ENCODE measurements around the gene SRCIN1. TPM values are rescaled to one million over a fixed set of nuclear protein-coding genes. Genes with fewer than 3 reads are reported as not detected.

SRCIN1 gene
- total RNA-seq, 1 experiment from 2014 or later, result 6.9 TPM

DNA sequence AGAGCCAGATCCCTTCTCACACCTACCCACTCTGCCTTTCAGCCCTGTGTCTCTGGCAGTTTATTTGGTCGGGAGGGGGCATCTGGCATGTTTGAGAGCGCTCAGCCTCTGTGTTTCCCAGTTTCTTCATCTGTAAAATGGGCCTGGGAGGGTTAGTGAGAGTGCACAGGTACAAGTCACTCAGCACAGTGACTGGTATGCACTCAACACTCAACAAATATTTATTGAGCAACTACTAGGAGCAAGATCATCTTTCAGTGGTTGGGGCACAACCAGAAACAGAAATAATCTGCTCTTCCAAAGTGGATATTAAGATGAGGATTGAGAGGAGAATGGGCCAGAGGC lies 13.7 kb upstream of the SRCIN1 start:
- H3K79me2 ChIP-seq (ENCODE audit: insufficient read depth, low read length), result no peaks in the 10 kb centered on the region
- no peak overlapping the region for H2AFZ ChIP-seq (ENCODE audit: low read length)
- Mint-ChIP-seq H3K27ac (no peak overlapping the region; a peak in 1 of 7 replicates), H3K4me3 (no peak overlapping the region), H3K27me3 (ENCODE audit: low read depth) (peaks cover 13% of the 10 kb centered on the region), H3K9me3 (no peaks in the 10 kb centered on the region), H3K36me3 (ENCODE audit: insufficient read depth in 1 of 3, low read depth in 3 of 3) (no peaks in the 10 kb centered on the region; a peak in 1 of 7 replicates), H3K4me1 (peaks cover 27 to 30% of the 10 kb centered on the region in 2 experiments)
- H4K20me1 ChIP-seq (ENCODE audit: control insufficient read depth, insufficient read depth, insufficient read length), result no peaks in the 10 kb centered on the region
- H4K5ac ChIP-seq (ENCODE audit: insufficient read length, low read depth, low read length), result no peak overlapping the region
- no peak overlapping the region for H4K8ac ChIP-seq (replicated peaks; ENCODE audit: insufficient read length, low read depth, low read length)
- H3K18ac ChIP-seq (ENCODE audit: insufficient read length, low read depth, low read length), result no peak overlapping the region
- no peak overlapping the region for H2BK120ac ChIP-seq (ENCODE audit: low read depth, low read length, poor library complexity, severe bottlenecking)
- no peak overlapping the region for H3K56ac ChIP-seq (ENCODE audit: insufficient read length, low read depth, low read length)
- no peak overlapping the region for H3K9ac ChIP-seq (ENCODE audit: extremely low read depth, insufficient read length, low read length)
- H3K14ac ChIP-seq (ENCODE audit: insufficient read depth, low read length), result no peak overlapping the region
- H3K4me2 ChIP-seq (ENCODE audit: insufficient read depth, insufficient read length, low read length), result no peak overlapping the region
- no peaks in the 10 kb centered on the region for H3K9me3 ChIP-seq (ENCODE audit: control insufficient read depth, low read depth, low read length)
- no peaks in the 10 kb centered on the region for H3K4me1 ChIP-seq (ENCODE audit: insufficient read depth, low read length)
- H3K4ac ChIP-seq (ENCODE audit: low read depth, low read length), result no peak overlapping the region
- no peaks in the 10 kb centered on the region for H3K79me1 ChIP-seq (ENCODE audit: insufficient read depth, low read depth, low read length, poor library complexity, severe bottlenecking)
- no peak overlapping the region for H2AK5ac ChIP-seq (ENCODE audit: insufficient read length, low read length)
- no peak overlapping the region for H3K23ac ChIP-seq (ENCODE audit: insufficient read length, low read depth, low read length)
- no peaks in the 10 kb centered on the region for H3K27me3 ChIP-seq (ENCODE audit: insufficient read depth, low read length)
- H2BK5ac ChIP-seq (ENCODE audit: insufficient read length, low read length), result no peak overlapping the region
- no peak overlapping the region for H2BK15ac ChIP-seq (ENCODE audit: low read depth, low read length)
- WGBS (ENCODE audit: extremely low coverage, insufficient read length, low lambda C conversion rate), result no CpG with 5 or more reads among the region's 2 CpGs
- peak; percentile 24 for DNase-seq
- H3T11ph ChIP-seq (ENCODE audit: low read length), result no peak overlapping the region
- TF ChIP-seq CTCF (conservative IDR thresholded peaks at IDR 0.05), result no peak
- H3K27ac ChIP-seq (ENCODE audit: insufficient read length, low read depth, low read length), result no peak overlapping the region
- H3K23me2 ChIP-seq (ENCODE audit: insufficient read length, low read depth, low read length, poor library complexity, severe bottlenecking), result no peaks in the 10 kb centered on the region
- H2BK12ac ChIP-seq (ENCODE audit: insufficient read length, low read depth, low read length), result no peak overlapping the region
- H4K91ac ChIP-seq (ENCODE audit: insufficient read length, low read depth, low read length), result no peak overlapping the region
- H2BK20ac ChIP-seq (ENCODE audit: low read depth, low read length, poor library complexity, severe bottlenecking), result no peak overlapping the region

Data from H9 (cell line).